ENCODE measurements around the gene VPS26B. TPM values are rescaled to one million over a fixed set of nuclear protein-coding genes. Genes with fewer than 3 reads are reported as not detected.

VPS26B gene
- total and polyA plus RNA-seq, 2 donors from 2014 or later = 20.5 to 34.6 TPM

GRCh38 chr11:134230339-134230738 is 5.9 kb downstream of the VPS26B start:
- Histone ChIP-seq H3K36me3 (ENCODE audit: control insufficient read depth in 2 of 3, insufficient read depth in 3 of 3, low read length in 3 of 3) (no peaks in the 10 kb centered on the region), H3K9me3 (ENCODE audit: control insufficient read depth in 2 of 3, insufficient read depth in 1 of 3, low read length in 3 of 3) (no peaks in the 10 kb centered on the region), H3K27me3 (ENCODE audit: control insufficient read depth, insufficient read depth, low read length) (no peaks in the 10 kb centered on the region), H3K4me1 (ENCODE audit: control insufficient read depth in 2 of 3, insufficient read depth in 2 of 3, low read depth in 1 of 3, low read length in 3 of 3) (peaks cover 3 to 15% (median 10%) of the 10 kb centered on the region in 3 donors), H3K27ac (ENCODE audit: low read depth in 2 of 2, low read length in 2 of 2) (no peak overlapping the region), H3K4me3 (ENCODE audit: low read length in 3 of 3) (no peak overlapping the region), H3K9ac (ENCODE audit: low read length in 3 of 3) (no peak overlapping the region)
- no peak for FAIRE-seq
- intact Hi-C loops (cut with DNase I) = no loop called here
- TF ChIP-seq, protein P1, sequence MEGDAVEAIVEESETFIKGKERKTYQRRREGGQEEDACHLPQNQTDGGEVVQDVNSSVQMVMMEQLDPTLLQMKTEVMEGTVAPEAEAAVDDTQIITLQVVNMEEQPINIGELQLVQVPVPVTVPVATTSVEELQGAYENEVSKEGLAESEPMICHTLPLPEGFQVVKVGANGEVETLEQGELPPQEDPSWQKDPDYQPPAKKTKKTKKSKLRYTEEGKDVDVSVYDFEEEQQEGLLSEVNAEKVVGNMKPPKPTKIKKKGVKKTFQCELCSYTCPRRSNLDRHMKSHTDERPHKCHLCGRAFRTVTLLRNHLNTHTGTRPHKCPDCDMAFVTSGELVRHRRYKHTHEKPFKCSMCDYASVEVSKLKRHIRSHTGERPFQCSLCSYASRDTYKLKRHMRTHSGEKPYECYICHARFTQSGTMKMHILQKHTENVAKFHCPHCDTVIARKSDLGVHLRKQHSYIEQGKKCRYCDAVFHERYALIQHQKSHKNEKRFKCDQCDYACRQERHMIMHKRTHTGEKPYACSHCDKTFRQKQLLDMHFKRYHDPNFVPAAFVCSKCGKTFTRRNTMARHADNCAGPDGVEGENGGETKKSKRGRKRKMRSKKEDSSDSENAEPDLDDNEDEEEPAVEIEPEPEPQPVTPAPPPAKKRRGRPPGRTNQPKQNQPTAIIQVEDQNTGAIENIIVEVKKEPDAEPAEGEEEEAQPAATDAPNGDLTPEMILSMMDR (IDR thresholded peaks at IDR 0.05; ENCODE audit: borderline replicate concordance, extremely low read depth, insufficient read depth) = no peak
- DNase-seq = peak in 2 of 5 donors; percentile 17 to 18

GRCh38 chr11:134231958-134232659 is 7.6 kb downstream of the VPS26B start:
- intact Hi-C loops (cut with DNase I) = no loop called here
- no peak for FAIRE-seq

DNA sequence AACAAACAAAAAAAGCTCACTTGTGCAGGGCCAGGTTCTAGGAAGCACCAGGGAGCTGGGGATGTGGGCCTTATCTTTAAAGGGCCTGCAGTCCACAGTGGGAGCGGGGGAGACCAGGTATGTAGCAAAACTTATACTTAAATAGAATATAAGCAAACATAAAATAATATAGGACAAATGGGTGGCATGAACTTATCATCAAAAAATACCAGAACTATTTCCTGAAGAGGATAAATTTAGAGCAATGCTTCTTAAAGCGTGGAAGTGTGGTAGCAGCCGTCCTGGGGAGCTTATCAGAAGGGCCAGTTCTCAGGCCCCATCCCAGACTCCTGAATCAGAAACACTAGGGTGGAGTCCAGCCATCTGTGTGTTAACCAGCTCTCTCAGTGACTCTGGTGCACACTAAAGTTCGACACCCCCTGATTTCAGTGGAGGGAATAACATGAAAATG is 9.3 kb downstream of the VPS26B start:
- Histone ChIP-seq H3K9ac (ENCODE audit: low read length in 3 of 3) (no peak overlapping the region), H3K4me3 (ENCODE audit: low read length in 3 of 3) (no peak overlapping the region), H3K9me3 (ENCODE audit: control insufficient read depth in 2 of 3, insufficient read depth in 1 of 3, low read length in 3 of 3) (no peaks in the 10 kb centered on the region), H3K36me3 (ENCODE audit: control insufficient read depth in 2 of 3, insufficient read depth in 3 of 3, low read length in 3 of 3) (peaks cover 0 to 7% (median 2%) of the 10 kb centered on the region in 3 donors), H3K4me1 (ENCODE audit: control insufficient read depth in 2 of 3, insufficient read depth in 2 of 3, low read depth in 1 of 3, low read length in 3 of 3) (peaks cover 0 to 5% (median 3%) of the 10 kb centered on the region in 3 donors), H3K27ac (ENCODE audit: low read depth in 2 of 2, low read length in 2 of 2) (no peak overlapping the region), H3K27me3 (ENCODE audit: control insufficient read depth, insufficient read depth, low read length) (no peaks in the 10 kb centered on the region)
- no peak for FAIRE-seq
- TF ChIP-seq, protein P1 (IDR thresholded peaks at IDR 0.05; ENCODE audit: borderline replicate concordance, extremely low read depth, insufficient read depth) = no peak
- intact Hi-C loops (cut with DNase I) = no loop called here
- peak in 1 of 5 donors; percentile 17 for DNase-seq

More at GRCh38 chr11:134231958-134232659, 7.6 kb downstream of the VPS26B start:
- H3K4me3 ChIP-seq (ENCODE audit: low read length in 3 of 3) = no peak overlapping the region
- peaks cover 0 to 7% (median 2%) of the 10 kb centered on the region in 3 donors for H3K36me3 ChIP-seq (ENCODE audit: control insufficient read depth in 2 of 3, insufficient read depth in 3 of 3, low read length in 3 of 3)
- H3K27me3 ChIP-seq (ENCODE audit: control insufficient read depth, insufficient read depth, low read length) = no peaks in the 10 kb centered on the region
- peaks cover 0 to 6% (median 3%) of the 10 kb centered on the region in 3 donors for H3K4me1 ChIP-seq (ENCODE audit: control insufficient read depth in 2 of 3, insufficient read depth in 2 of 3, low read depth in 1 of 3, low read length in 3 of 3)
- no peak overlapping the region for H3K27ac ChIP-seq (ENCODE audit: low read depth in 2 of 2, low read length in 2 of 2)
- TF ChIP-seq, protein P1 (IDR thresholded peaks at IDR 0.05; ENCODE audit: borderline replicate concordance, extremely low read depth, insufficient read depth) = no peak
- peak in 4 of 5 donors; percentile 21 to 28 (median 22) for DNase-seq
- no peak overlapping the region for H3K9ac ChIP-seq (ENCODE audit: low read length in 3 of 3)
- H3K9me3 ChIP-seq (ENCODE audit: control insufficient read depth in 2 of 3, insufficient read depth in 1 of 3, low read length in 3 of 3) = no peaks in the 10 kb centered on the region
